KBM-7 (cell line): ENCODE measurements around the gene SIRT2.
A peak's percentile ranks its signal among the peaks of the same experiment; 100 is the strongest.

Experiments
- DNase-seq: peaks from one replicate; pipeline ENCODE4 v3.0.0-alpha.2; 2015
- in situ Hi-C: fragments of 300-500 bp; cut with MboI; formaldehyde crosslinking; loops from 2 replicates; pipeline ENCODE4 v1.14.3; 2020; ENCODE audit warnings: low sequenced_read_pairs, low pct_unique_long_range_greater_than_20kb, mixed read lengths

The SIRT2 gene

DNA sequence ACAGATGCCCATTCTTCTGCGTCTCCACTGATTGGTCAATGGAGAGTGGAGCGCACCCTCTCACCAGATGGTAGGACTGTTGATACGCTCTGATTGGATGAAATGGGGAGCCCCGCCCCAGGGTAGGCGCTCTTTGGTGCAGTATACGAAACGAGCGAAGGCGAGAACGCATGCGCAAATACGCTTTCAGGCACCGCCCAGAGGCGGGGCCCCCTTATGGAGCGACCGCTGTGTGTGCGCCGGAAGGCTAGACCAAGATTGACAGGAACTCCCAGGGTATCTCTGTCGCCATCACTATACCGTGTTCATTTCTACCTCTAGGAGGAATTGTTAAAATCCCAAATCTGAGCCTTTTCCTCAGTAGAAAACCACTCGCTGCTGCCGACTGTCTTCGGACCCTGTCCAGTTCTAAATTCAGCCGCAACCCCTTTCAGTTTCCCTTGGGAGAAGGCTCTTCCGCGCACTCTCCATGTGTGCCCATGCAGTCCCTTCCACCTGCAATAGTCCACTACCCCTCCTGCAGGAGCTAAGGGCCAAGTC is 48.9 kb downstream of the SIRT2 start:
- DNase-seq, result no peak
- in situ Hi-C loops, result no loop called here

DNA sequence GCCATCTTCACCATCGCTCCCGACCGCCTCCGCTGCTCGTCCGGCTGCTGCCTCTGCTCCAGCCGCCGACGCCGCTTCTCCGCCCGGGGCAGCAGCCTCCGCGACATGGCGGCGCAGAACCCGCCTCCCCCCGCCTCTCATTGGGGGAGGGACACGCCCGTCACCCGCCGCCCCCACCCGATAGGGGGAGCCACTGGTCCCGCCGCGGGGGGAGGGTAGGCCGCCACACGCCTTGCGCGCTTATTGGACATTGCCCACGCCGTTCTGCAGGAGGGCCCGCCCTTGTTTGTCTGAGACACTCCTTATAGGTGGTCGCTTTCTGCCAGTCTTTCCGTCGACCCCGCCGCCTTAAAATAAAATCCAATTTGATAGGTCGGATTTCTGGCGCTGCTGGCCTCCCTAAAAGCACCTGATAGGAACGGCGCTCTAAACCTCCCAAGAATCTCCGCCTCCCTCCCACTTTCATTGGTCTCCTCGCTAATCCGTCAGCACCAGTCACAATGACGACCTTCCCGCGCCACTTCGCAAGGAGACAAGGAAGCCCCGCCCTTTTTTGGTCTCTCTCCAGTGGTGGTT is 49.5 kb downstream of the SIRT2 start, which contains the start of gene HNRNPL:
HNRNPL (minus strand) TSS at position 127 of the 576 bp plus-strand sequence; CDS start at position 107, 20 bp downstream.
- in situ Hi-C loops, result no loop called here
- DNase-seq, result peak; percentile 100

DNA sequence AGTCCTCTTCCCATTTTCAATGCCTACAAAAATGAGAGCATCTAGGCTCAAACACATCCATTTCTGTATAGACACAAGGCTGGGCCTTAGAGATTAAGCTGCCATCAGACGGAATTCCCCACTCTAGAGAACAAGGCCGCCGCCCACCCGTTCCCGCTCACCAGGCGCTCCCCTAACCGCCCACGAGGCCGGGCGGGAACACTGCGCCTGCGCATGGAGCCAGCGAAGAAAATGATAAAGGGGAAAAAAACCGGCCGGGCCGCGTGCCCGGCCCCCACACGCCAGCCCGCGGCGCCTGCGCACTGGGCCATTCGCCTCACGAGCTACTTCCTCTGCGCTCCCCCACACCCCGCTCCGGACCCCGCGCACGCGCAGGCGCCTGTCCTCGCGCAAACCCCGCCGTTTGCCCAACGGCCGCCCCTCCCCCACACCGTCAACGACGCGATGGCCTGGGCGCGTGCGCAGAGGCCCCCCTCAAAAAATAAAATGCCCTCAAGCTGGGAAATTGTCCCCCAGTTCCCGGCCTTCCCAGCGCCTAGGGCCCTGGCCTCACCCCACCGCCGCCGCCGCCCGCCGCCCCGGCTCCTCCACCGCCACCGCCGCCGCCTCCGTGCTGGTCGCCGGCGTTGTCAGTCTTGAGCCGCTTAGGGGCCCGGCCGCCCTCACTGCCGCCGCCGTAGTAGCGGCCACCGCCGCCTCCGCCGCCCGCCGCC is 50.1 kb downstream of the SIRT2 start:
- peak; percentile 97 for DNase-seq
- in situ Hi-C loops, result no loop called here

DNA sequence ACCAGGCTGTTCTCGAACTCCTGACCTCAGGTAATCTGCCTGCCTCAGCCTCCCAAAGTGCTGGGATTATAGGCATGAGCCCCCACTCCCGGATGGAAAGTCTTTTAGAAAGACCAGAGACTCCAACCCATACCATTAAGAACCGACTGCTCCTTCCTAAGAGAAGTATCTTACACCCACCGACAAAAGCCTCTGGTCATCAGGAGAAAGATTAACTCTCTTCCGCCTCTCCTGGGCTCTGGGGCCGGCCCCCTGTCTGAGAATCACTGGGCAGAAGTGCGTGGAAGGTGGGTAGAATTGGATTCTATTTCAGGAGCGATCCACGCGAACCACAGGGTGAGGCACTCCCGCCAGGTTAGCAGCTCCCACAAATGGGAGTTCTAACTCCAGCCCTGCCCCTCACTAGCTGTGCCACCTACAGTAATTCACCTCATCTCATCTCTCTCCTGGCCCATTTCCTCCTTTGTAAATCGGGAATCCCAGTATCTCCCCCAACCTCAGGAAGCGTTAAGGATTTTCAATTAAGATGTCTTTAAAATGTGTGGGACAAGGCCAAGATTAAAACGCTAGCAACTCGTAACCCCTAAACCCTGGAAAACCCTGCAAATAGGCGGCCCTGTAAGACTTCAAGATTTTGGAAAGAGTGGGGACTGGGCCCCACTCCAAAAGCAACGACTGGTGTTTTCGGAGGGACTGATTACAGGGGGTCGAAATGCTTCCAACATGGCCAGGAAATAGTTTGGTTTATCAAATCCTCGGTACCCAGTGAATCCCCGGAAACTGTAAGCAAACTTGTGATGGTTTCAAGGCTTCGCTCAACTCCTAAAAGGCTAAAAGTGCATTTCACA is 50.9 kb downstream of the SIRT2 start:
- in situ Hi-C loops, result no loop called here
- no peak for DNase-seq

DNA sequence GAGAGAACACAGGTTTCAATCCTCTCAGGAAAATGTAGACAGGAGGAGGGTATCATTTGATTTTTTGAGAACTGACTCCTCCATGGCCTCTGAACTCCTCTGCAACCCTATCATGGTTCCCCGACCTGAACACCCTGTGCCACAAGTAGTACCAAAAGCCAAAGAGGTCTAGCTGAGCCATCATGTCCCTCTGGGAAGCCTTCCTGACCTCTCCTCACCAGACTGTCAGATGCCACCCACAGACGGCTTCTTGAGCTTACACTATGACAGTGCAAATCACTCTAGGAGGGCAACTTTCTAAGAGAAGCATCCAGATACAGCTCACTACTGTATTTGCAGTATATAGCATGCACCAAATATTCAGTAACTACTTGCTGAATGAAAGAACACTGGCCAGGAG is 53.3 kb downstream of the SIRT2 start:
- in situ Hi-C loops, result no loop called here

DNA sequence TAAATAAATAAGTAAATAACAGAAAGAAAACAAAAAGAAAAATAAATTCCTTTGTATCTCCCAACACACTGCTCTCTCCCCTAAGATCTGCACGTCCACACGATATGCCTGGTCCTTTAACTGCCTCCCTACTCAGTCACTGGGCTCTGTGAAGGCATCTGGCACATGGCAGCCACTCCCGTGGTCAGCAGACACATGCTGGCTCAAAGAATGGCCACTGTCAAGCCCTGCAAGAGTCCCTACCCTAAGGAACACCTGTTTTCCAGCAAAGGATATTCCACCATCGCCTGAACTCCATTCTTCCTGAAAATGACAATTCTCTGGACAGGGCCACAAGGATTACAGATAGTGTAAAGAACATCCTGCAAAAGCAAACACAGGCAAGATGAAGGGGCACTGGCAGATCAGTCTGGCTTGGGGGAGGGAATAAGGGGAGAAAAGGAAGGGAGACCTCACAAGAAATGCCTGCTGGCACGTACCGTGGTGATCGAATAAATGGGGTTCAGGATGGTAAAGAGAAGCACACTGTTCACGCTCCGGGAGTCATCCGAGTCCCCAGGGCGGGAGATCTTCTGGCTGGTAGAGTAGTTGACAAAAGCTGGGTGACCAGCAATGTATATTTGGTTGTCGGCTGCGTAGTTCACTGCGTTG is 53.9 kb downstream of the SIRT2 start:
- no peak for DNase-seq

More for the DNA sequence above, 53.3 kb downstream of the SIRT2 start:
- DNase-seq, result no peak

DNA sequence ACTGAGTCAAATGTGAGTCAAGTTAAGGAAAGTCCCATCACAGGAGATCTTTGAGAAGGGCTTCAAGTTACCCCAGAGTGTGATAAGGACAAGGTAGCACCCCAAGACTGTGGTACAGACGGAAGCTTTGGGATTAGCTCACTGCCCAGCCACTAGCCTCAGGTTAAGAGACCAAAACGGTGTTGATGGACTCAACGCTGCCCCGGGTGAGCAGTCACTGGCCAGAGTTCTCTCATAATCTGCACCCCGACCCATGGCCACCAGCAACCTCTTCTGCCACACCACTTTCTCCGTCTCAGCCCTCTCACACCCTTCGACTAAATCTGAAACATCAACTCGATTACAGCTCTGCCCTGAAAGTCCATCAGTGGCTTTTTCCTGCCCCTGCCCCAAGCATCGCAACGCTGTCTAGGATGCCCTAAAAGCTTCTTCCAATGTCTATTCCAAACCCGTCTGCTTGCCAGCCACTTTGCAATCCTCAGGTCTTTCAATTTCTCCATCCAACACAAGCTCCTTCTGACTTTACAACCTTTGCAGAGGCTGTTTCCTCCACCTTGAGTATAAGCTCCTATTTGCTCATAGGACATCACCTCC is 55.2 kb downstream of the SIRT2 start:
- in situ Hi-C loops, result no loop called here
- no peak for DNase-seq

More for the DNA sequence above, 53.9 kb downstream of the SIRT2 start:
- in situ Hi-C loops, result no loop called here

DNA sequence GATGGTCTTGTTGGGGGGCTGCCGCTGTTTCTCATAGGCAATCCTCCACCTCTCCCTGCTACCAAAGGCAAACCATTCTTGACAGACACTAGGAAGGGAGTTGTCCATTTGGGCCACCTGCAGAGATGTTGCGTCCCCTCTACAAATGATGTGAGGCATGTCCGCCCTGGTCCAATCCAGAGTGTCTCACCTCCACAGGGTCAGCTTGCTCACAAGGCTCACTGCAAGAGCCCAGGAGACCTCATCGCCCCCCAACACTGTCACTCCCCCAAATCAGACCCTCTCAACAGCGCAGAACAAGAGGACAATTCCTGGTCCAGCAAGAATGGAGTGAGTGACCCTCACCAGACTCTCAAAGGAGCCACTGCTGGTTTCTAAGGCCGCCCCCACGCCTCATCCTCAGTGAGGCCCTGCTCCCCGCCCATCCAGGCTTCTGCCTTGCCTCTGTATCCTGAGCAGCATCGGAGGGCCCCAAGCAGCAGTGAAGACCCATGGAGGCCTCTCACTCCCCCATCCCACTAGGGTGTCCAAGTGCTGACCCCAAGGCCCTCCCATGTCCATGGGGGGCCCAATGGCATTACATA is 56.2 kb downstream of the SIRT2 start:
- no peak for DNase-seq
- in situ Hi-C loops, result no loop called here

DNA sequence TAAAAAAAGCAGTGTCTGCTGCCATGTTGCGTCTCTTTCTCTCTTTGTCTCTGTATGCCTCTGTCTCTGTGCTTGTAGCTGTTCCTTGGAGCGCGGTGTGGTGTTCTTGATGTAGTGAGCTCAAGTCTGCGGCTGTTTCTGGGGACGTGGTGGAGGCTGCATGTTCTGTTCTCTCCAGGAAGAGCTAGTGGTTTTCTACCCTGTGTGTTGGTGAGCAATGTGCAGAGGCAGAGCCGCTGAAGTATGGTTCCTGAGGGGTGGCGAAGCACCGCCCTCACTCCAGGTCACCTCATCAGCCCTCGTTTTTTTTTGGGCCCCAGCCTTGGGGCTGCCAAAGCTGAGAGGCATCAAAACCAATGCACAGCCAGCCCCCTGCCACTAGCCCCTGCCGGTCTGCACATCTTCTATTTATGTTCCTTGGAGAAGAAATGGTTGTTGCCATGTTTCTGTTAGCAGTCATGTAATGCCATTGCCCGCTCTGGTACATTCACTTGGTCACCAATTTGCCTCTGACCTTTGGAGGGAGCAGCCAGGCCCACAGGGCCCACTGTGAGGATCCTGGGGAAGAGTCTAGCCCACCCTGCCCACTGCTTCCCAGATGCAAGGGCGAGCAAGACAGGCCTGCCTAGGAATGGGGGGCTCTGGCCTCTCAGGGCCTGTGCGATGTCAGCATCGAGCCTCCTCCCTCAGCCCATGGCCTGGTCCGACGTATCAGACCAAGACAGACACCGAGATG is 56.8 kb downstream of the SIRT2 start:
- in situ Hi-C loops, result no loop called here
- DNase-seq, result no peak

DNA sequence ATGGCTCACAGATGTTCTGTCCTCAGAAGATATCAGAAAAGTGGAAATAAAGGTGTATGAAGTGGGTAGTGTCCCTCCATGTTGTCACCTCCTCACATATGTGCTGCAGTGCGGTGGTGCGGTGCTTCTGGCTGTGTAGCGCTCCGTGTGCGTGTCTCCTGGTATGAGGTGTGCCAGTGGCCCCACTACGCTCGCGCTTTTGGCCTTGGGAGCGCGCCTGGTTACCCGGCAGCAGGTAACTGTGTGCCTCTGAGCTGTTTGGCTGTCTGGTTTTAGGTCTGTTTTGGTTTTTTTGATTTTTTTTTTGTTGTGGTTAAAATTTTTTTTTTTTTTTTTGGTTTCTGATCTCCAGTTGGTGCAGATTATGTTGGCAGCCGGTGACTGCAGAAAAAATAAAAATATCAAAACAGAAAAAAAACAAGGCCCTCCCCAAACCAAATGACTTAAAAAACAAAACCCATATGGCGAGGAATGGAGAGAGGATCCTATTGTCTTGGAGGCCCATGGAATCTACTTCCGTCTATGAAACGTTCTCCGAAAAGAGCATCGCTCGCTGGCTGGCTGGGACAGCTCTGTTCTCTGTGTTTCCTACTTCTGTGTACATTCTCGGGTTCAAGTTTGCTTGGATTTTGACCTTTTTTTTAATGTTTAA is 57.5 kb downstream of the SIRT2 start:
- DNase-seq, result no peak
- in situ Hi-C loops, result no loop called here

DNA sequence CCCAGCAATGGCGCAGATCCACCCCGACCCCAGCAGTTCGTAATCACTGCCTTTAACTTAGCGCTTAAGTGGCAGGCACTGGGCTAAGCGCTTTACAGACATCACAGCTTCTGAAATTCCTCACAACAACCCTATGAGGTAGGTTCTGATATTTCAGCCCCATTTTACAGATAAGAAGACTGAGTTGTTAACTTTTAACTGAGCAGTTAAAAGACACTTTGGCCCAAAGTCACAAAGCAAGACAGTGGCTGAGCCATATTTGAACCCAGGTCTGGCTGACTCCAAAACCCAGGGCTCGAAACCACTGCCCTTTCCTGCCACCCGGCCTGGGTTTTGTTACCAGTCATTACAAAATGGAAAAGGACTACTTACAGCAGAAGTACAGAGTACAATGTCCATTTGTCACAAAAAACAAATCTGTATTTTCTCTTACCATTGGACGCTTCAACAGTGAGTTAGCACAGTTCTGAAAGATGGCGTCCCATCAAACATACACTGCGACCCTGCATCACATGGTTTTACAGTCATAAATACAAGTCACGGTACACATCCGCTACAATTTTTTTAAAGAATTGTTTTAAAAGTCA is 58.1 kb downstream of the SIRT2 start:
- no peak for DNase-seq
- in situ Hi-C loops, result no loop called here

DNA sequence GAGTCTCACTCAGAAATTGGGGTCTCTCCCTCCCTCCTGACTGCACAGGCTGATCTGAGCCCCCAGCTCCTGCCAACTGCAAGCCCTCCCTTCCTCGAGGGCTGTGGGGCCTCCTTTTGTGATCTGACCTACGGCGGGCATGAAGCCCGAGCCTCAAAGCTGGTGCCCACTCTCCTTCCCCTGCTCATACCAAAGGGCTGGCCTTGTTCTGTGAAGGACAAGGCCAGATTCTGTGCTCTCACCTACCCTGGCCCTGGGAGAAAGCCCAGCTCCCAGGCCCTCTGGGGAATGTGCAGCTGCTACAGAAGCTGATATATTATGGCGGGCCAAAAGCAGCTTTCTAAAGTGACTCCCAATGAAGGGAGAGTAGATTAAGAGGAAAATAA is 58.8 kb downstream of the SIRT2 start:
- no peak for DNase-seq
- in situ Hi-C loops, result no loop called here

DNA sequence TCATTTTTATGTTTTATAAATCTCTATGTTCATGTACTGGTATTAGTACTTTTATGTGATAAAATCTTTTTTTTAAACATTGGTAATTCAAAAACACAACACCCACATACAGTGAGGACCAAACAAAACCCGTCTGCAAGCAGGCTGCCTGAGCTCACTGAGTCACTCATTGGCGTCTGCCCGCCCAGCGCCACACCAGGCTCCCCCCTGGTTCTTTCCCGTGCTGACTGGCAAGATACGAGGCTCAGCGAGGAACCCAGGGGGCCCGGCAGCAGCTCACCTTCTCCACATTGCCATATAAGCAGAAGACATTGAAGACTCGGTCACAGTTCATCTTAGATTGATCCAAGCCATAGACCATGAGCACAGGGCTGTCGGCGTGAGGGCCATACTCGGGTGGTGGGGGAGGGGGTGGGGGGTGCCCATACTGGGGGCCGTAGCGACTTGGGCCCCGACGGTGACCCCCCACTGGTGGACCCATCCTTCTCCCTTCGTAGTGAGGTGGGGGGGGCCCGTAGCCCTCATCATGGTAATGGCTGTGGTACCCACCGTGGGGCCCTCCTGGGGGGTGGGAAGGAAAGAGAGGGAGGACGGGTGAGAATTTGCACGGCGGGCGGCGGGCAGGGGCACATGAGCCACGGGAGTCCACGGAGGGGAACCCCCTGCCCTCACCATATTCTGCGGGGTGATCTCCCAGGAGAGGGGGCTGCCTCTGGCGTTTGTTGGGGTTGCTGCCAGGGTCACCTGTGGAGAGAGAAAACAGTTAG is 59.4 kb downstream of the SIRT2 start:
- DNase-seq, result no peak
- in situ Hi-C loops, result no loop called here

DNA sequence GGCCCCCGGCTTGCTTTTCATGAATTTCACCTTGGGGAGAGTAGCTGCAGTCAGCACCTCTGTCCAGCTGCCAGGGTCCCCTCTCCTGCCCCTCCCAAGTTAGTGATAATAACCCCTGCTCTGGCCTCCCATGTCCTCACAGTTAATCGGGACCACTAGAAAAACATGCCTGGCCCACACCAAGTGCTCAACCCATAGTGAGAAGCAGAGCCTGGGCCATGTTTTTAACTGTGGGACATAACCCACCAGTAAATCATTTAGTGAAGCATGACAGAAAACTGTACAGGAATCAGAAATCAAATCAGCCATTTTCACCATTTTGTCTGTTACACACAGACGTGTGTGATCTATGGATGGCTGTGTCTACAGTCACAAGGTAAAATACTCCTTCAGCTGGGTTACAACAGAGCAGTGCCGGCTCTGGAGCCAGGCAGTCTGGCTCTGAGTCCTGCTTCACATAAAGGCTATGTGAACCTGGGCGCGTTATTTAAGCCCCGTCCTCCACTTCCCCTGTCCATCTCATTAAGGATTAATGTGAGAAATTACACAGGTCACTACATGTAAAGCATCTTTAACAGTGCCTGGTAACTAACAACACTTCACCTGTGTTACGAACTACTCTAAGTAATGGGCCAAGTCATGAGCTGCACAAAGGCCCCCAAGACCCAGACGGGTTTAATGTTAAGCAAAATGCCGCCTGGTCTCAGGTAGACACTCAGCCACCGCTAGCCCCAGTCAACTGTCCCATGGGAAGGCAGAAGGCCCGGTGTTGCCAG is 60.2 kb downstream of the SIRT2 start:
- no peak for DNase-seq
- in situ Hi-C loops, result no loop called here

DNA sequence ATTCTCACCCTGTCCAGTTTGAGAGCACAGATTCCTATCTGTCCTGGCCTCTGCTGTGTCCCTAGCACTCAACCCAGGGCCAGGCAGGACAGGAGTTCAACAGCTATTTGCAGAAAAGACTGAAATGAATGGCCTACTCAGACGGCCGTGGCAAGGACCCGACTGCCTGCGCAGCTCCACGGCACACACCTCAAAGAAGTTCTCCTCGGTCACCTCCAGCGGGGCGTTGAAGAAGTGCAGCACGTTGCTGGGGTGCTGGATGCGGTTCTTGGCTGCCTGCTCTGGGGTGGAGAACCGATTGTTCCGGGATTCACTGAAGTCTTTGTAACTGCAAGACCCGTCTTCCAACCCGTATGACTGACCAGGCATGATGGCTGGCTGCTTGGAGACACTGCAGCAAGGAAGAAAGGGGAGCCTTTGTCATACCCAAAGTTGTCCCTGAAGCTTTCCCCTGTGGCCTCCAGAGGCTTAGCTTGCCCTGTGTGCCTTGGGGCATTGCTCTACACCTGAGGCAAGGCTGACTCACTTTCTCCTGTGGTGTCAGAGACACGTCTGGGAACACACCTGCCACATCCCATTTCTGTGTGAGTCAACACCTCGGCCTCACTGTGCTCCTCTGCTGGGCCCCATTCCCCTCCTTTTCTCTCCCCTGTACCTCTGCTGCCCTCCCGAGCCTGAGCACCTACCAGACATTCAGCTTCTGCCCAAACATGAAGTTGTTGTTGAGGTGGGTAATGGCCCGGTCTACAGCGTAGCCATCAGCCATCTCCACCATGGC is 61.0 kb downstream of the SIRT2 start:
- DNase-seq, result no peak
- in situ Hi-C loops, result no loop called here
